Measurements from ENCODE around the gene TH. TPM values are rescaled to one million over a fixed set of nuclear protein-coding genes. Genes with fewer than 3 reads are reported as not detected.
A peak's percentile ranks its signal among the peaks of the same experiment; 100 is the strongest.

The TH gene
- polyA plus RNA-seq (2013, experiment 1 of 2) = not detected
- polyA plus RNA-seq (2013, experiment 2 of 2) = not detected

- H2BK12ac ChIP-seq (ENCODE audit: low read length in 2 of 2) = no peak within 1 kb of the TSS
- H3K18ac ChIP-seq (ENCODE audit: low read depth in 1 of 2, low read length in 2 of 2) = no peak within 1 kb of the TSS
- H2AFZ ChIP-seq (ENCODE audit: low read depth, low read length) = no peak within 1 kb of the TSS
- no peak within 1 kb of the TSS for H3K14ac ChIP-seq (ENCODE audit: low read length in 2 of 2)
- H3K27ac ChIP-seq (ENCODE audit: low read length, poor library complexity, severe bottlenecking) = no peak within 1 kb of the TSS
- H3K4me2 ChIP-seq (ENCODE audit: low read length, poor library complexity, severe bottlenecking) = no peak within 1 kb of the TSS
- peaks cover 12% of the 10 kb centered on the region for H3K4me1 ChIP-seq (ENCODE audit: control insufficient read depth, insufficient read depth, low read depth, low read length)
- no peak within 1 kb of the TSS for H3K4me3 ChIP-seq (ENCODE audit: insufficient read depth in 1 of 2, low read depth in 1 of 2, low read length in 2 of 2)
- no peak within 1 kb of the TSS for H4K91ac ChIP-seq (ENCODE audit: low read length)
- no peak within 1 kb of the TSS for H2BK120ac ChIP-seq (ENCODE audit: low read depth, low read length)
- peaks cover 0 to 47% of the 10 kb centered on the region in 2 experiments for H3K27me3 ChIP-seq (ENCODE audit: control insufficient read depth in 1 of 2, insufficient read depth in 1 of 2, low read length in 2 of 2)
- no peaks in the 10 kb centered on the region for H3K9me3 ChIP-seq (ENCODE audit: control insufficient read depth, low read length)
- no peak within 1 kb of the TSS for H2BK15ac ChIP-seq (ENCODE audit: low read depth, poor library complexity, severe bottlenecking)
- no peak for DNase-seq
- H2BK5ac ChIP-seq (ENCODE audit: low read depth, low read length, poor library complexity, severe bottlenecking) = no peak within 1 kb of the TSS
- no peak within 1 kb of the TSS for H4K8ac ChIP-seq (ENCODE audit: low read length)
- no peaks in the 10 kb centered on the region for H3K79me1 ChIP-seq (replicated peaks; ENCODE audit: low read length, poor library complexity, severe bottlenecking)
- H3K4ac ChIP-seq (ENCODE audit: low read depth in 1 of 2, low read length in 2 of 2) = no peak within 1 kb of the TSS
- no peak within 1 kb of the TSS for H2AK5ac ChIP-seq (ENCODE audit: low read length, severe bottlenecking)
- H3K9ac ChIP-seq (ENCODE audit: low read length) = no peak within 1 kb of the TSS
- WGBS = 88% methylated on average over 11 of the region's 17 CpGs
- H3K23ac ChIP-seq (ENCODE audit: low read length in 2 of 2) = no peak within 1 kb of the TSS
- H3K36me3 ChIP-seq (ENCODE audit: control insufficient read depth in 1 of 2, insufficient read depth in 2 of 2, low read depth in 1 of 2, low read length in 2 of 2) = no peaks in the 10 kb centered on the region
These were observed at the start of gene TH for GRCh38 chr11:2171591-2172003. Gene TH, minus strand, starts transcription at chr11:2171815. Its CDS starts 29 bp downstream, at chr11:2171786.

GRCh38 chr11:2221024-2221423, 49.4 kb upstream of the TH start:
- H3K4ac ChIP-seq (ENCODE audit: low read depth in 1 of 2, low read length in 2 of 2) = no peak overlapping the region
- no peak overlapping the region for H2BK120ac ChIP-seq (ENCODE audit: low read depth, low read length)
- no peak overlapping the region for H2AFZ ChIP-seq (ENCODE audit: low read depth, low read length)
- H3K4me3 ChIP-seq (ENCODE audit: insufficient read depth in 1 of 2, low read depth in 1 of 2, low read length in 2 of 2) = no peak overlapping the region
- no peak overlapping the region for H3K9ac ChIP-seq (ENCODE audit: low read length)
- no peak overlapping the region for H3K14ac ChIP-seq (ENCODE audit: low read length in 2 of 2)
- no peak overlapping the region for H2BK15ac ChIP-seq (ENCODE audit: low read depth, poor library complexity, severe bottlenecking)
- no peaks in the 10 kb centered on the region for H3K36me3 ChIP-seq (ENCODE audit: control insufficient read depth in 1 of 2, insufficient read depth in 2 of 2, low read depth in 1 of 2, low read length in 2 of 2)
- H3K18ac ChIP-seq (ENCODE audit: low read depth in 1 of 2, low read length in 2 of 2) = no peak overlapping the region
- no peak overlapping the region for H3K23ac ChIP-seq (ENCODE audit: low read length in 2 of 2)
- no peaks in the 10 kb centered on the region for H3K79me1 ChIP-seq (replicated peaks; ENCODE audit: low read length, poor library complexity, severe bottlenecking)
- no peak overlapping the region for H3K27ac ChIP-seq (ENCODE audit: low read length, poor library complexity, severe bottlenecking)
- no peak overlapping the region for H2AK5ac ChIP-seq (ENCODE audit: low read length, severe bottlenecking)
- peaks cover 25% of the 10 kb centered on the region for H3K9me3 ChIP-seq (ENCODE audit: control insufficient read depth, low read length)
- H2BK5ac ChIP-seq (ENCODE audit: low read depth, low read length, poor library complexity, severe bottlenecking) = no peak overlapping the region
- no peak for DNase-seq
- peaks cover 69 to 71% of the 10 kb centered on the region in 2 experiments for H3K27me3 ChIP-seq (ENCODE audit: control insufficient read depth in 1 of 2, insufficient read depth in 1 of 2, low read length in 2 of 2)
- H3K4me1 ChIP-seq (ENCODE audit: control insufficient read depth, insufficient read depth, low read depth, low read length) = no peaks in the 10 kb centered on the region
- no peak overlapping the region for H3K4me2 ChIP-seq (ENCODE audit: low read length, poor library complexity, severe bottlenecking)
- no peak overlapping the region for H2BK12ac ChIP-seq (ENCODE audit: low read length in 2 of 2)
- no peak overlapping the region for H4K8ac ChIP-seq (ENCODE audit: low read length)
- WGBS = 73% methylated on average over 1 of the region's 1 CpG
- no peak overlapping the region for H4K91ac ChIP-seq (ENCODE audit: low read length)

DNA sequence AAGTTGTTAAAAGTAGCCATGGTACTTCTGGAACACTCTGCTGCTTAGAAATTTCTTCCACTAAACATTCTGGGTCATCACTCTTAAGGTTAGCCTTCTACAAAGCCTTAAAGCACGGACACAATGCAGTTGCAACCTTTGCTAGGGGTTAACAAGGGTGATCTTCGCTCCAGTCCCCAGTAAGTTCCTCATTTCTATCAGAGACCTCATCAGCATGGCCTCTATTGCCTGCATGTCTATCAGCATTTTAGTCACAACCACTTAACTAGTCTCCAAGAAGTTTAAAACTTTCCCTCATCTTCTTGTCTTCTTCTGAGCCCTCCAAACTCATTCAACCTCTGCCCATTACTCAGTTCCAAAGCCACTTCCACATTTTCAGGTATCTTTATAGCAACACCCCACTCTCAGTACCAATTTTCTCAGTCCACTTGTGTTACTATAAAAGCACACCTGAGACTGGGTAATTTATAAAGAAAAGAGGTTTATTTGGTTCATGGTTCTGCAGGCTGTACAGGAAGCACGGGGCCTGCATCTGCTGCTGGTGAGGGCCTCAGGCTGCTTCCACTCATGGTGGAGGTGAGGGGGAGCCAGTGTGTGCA, 48.7 kb upstream of the TH start:
- Histone ChIP-seq H2BK120ac (ENCODE audit: low read depth, low read length) (no peak overlapping the region), H2AK5ac (ENCODE audit: low read length, severe bottlenecking) (no peak overlapping the region), H2AFZ (ENCODE audit: low read depth, low read length) (no peak overlapping the region), H4K8ac (ENCODE audit: low read length) (no peak overlapping the region), H2BK5ac (ENCODE audit: low read depth, low read length, poor library complexity, severe bottlenecking) (no peak overlapping the region), H3K14ac (ENCODE audit: low read length in 2 of 2) (no peak overlapping the region), H3K27ac (ENCODE audit: low read length, poor library complexity, severe bottlenecking) (no peak overlapping the region), H3K18ac (ENCODE audit: low read depth in 1 of 2, low read length in 2 of 2) (no peak overlapping the region), H3K36me3 (ENCODE audit: control insufficient read depth in 1 of 2, insufficient read depth in 2 of 2, low read depth in 1 of 2, low read length in 2 of 2) (no peaks in the 10 kb centered on the region), H3K79me1 (replicated peaks; ENCODE audit: low read length, poor library complexity, severe bottlenecking) (no peaks in the 10 kb centered on the region), H3K27me3 (ENCODE audit: control insufficient read depth in 1 of 2, insufficient read depth in 1 of 2, low read length in 2 of 2) (peaks cover 67 to 71% of the 10 kb centered on the region in 2 experiments), H3K4me2 (ENCODE audit: low read length, poor library complexity, severe bottlenecking) (no peak overlapping the region), H2BK15ac (ENCODE audit: low read depth, poor library complexity, severe bottlenecking) (no peak overlapping the region), H4K91ac (ENCODE audit: low read length) (no peak overlapping the region), H3K4me3 (ENCODE audit: insufficient read depth in 1 of 2, low read depth in 1 of 2, low read length in 2 of 2) (no peak overlapping the region), H3K9me3 (ENCODE audit: control insufficient read depth, low read length) (peaks cover 20% of the 10 kb centered on the region), H2BK12ac (ENCODE audit: low read length in 2 of 2) (no peak overlapping the region), H3K4ac (ENCODE audit: low read depth in 1 of 2, low read length in 2 of 2) (no peak overlapping the region), H3K4me1 (ENCODE audit: control insufficient read depth, insufficient read depth, low read depth, low read length) (no peaks in the 10 kb centered on the region), H3K23ac (ENCODE audit: low read length in 2 of 2) (peak overlapping the region in 1 of 2 experiments; percentile 42), H3K9ac (ENCODE audit: low read length) (no peak overlapping the region)
- 34% methylated on average over 3 of the region's 3 CpGs for WGBS
- no peak for DNase-seq

DNA sequence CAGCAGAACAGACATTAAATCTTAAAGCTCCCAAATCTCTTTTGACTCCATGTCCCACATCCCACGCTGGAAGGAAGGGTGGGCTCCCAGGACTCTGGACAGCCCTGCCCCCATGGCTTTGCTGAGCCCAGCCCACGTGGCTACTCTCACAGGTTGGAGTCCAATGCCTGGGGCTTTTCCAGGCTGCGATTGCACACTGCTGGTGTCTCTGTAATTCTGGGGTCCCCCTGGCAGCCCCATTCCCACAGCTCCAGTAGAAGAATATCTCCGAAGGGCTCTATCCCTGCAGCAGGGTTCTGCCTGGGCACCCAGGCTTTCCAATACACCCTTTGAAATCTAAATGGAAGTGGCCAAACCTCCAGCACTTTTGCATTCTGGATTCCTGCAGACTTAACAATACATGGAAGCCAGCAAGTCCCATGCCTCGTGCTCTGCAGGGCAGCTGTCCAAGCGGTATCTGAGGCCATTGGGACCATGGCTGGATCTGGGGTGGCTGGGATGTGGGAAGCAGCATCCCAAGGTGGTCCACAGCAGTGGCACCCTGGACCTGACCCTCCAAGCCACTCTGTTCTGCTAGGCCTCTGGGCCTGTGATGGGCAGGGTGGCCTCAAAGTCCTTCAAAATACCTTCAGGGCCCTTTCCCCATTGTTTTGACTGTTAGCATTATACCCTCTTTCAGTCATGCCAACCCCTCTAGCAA, 47.9 kb upstream of the TH start:
- H3K27me3 ChIP-seq (ENCODE audit: control insufficient read depth in 1 of 2, insufficient read depth in 1 of 2, low read length in 2 of 2) = peaks cover 71 to 75% of the 10 kb centered on the region in 2 experiments
- no peak overlapping the region for H2BK12ac ChIP-seq (ENCODE audit: low read length in 2 of 2)
- no peaks in the 10 kb centered on the region for H3K79me1 ChIP-seq (replicated peaks; ENCODE audit: low read length, poor library complexity, severe bottlenecking)
- DNase-seq = no peak
- H3K23ac ChIP-seq (ENCODE audit: low read length in 2 of 2) = no peak overlapping the region
- H3K14ac ChIP-seq (ENCODE audit: low read length in 2 of 2) = no peak overlapping the region
- H3K9me3 ChIP-seq (ENCODE audit: control insufficient read depth, low read length) = peaks cover 20% of the 10 kb centered on the region
- H2BK5ac ChIP-seq (ENCODE audit: low read depth, low read length, poor library complexity, severe bottlenecking) = no peak overlapping the region
- H4K91ac ChIP-seq (ENCODE audit: low read length) = no peak overlapping the region
- H2BK15ac ChIP-seq (ENCODE audit: low read depth, poor library complexity, severe bottlenecking) = no peak overlapping the region
- H4K8ac ChIP-seq (ENCODE audit: low read length) = no peak overlapping the region
- H3K4me2 ChIP-seq (ENCODE audit: low read length, poor library complexity, severe bottlenecking) = no peak overlapping the region
- no peak overlapping the region for H3K4me3 ChIP-seq (ENCODE audit: insufficient read depth in 1 of 2, low read depth in 1 of 2, low read length in 2 of 2)
- H3K18ac ChIP-seq (ENCODE audit: low read depth in 1 of 2, low read length in 2 of 2) = no peak overlapping the region
- H3K36me3 ChIP-seq (ENCODE audit: control insufficient read depth in 1 of 2, insufficient read depth in 2 of 2, low read depth in 1 of 2, low read length in 2 of 2) = no peaks in the 10 kb centered on the region
- H3K4me1 ChIP-seq (ENCODE audit: control insufficient read depth, insufficient read depth, low read depth, low read length) = peaks cover 1% of the 10 kb centered on the region
- H2BK120ac ChIP-seq (ENCODE audit: low read depth, low read length) = no peak overlapping the region
- H2AFZ ChIP-seq (ENCODE audit: low read depth, low read length) = no peak overlapping the region
- no peak overlapping the region for H3K27ac ChIP-seq (ENCODE audit: low read length, poor library complexity, severe bottlenecking)
- WGBS = 61% methylated on average over 6 of the region's 6 CpGs
- no peak overlapping the region for H3K4ac ChIP-seq (ENCODE audit: low read depth in 1 of 2, low read length in 2 of 2)
- no peak overlapping the region for H2AK5ac ChIP-seq (ENCODE audit: low read length, severe bottlenecking)
- no peak overlapping the region for H3K9ac ChIP-seq (ENCODE audit: low read length)

All from mesenchymal stem cell (in vitro differentiated cells and primary cell).